NCI-H748 treated with DMSO at 0.1 percent for 48 hours (cell line): ENCODE results near the gene NEUROD6.

Source experiments
- DNase-seq: peaks from one replicate; lab custom pipeline; 2025; lab: John Stamatoyannopoulos, UW

NEUROD6 gene

GRCh38 chr7:31333291-31333690 is 7.2 kb downstream of the NEUROD6 start:
- no peak for DNase-seq

GRCh38 chr7:31327071-31327470 is 13.5 kb downstream of the NEUROD6 start:
- DNase-seq = no peak

GRCh38 chr7:31326416-31326815 is 14.1 kb downstream of the NEUROD6 start:
- no peak for DNase-seq

GRCh38 chr7:31323101-31323500 is 17.4 kb downstream of the NEUROD6 start:
- DNase-seq = no peak

DNA sequence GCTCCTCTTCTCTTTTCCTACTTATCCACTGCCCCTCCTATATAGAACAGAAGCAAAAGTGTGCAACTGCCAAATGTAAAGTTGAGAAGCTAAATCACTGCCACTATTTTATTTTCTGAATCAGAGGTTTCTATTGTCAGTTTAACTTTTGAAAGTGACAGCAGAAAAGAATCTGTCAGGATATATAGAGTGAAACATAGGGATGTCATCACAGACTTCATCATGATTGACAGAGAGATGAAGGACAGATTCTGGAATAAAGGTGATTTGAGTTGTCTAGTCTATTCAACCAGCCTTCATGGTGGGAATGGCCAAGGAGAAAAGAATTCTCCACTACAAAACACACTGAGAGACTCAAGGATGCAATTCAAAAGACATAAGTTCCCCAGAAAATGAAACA is 19.9 kb downstream of the NEUROD6 start:
- no peak for DNase-seq

GRCh38 chr7:31318313-31318712 is 22.2 kb downstream of the NEUROD6 start:
- no peak for DNase-seq

- DNase-seq = no peak
These were observed 23.6 kb downstream of the NEUROD6 start for GRCh38 chr7:31316876-31317275.

DNA sequence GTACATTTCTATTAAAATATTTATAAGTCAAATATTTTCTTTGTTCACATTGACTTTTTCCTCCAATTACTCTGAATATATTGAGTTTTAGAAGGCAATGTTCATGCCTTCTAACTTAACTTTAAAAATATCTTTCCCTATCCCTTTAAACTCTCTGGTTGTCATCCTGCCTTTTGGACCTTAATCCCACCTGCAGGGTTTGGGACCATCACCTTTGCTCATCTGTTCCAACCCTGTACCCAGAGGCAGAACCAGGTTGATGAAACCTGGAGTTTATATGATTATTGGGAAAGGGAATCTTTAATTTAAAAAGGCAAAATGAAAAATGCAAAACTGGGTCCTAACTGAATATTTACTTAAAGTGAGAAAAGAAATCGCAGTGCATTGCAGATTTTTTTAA is 24.8 kb downstream of the NEUROD6 start:
- DNase-seq = no peak

DNA sequence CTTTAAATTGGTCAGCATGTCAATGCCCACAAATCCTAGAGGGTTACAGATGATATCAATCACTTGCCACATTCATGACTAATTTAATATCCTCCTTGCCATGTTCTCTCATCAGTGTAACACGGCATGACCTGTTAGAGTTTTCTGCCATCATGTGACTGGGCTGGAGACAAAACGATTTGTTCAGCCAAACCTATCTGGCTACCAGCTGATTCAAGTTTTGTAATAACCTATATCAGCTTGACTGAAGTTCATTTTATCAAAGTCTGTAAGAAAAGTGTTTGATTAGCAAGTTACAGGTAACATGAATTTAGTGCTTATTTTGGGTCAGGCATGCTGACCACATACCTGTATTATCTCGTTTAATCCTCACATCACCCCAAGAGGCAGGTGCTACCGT is 25.7 kb downstream of the NEUROD6 start:
- no peak for DNase-seq

DNA sequence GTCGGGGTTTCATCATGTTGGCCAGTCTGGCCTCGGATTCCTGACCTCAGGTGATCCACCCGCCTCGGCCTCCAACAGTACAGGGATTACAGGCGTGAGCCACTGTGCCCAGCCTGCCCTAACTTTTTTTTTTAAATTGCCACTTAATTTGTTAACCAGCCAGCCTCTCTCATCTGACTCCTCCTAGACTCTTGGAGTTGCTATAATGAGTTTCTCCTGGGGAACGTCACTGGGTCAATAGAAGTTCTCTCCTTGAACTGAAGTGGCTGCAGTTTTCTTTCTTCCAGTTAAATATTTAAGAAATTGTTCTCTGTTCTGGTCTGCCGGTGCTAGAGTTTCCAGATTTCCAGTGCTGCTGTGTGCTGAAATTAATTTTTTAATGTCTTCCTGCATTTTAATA is 27.6 kb downstream of the NEUROD6 start:
- no peak for DNase-seq

- no peak for DNase-seq
These were observed 29.0 kb downstream of the NEUROD6 start for GRCh38 chr7:31311552-31311951.

- no peak for DNase-seq
These were observed 30.1 kb downstream of the NEUROD6 start for GRCh38 chr7:31310321-31310935.

DNA sequence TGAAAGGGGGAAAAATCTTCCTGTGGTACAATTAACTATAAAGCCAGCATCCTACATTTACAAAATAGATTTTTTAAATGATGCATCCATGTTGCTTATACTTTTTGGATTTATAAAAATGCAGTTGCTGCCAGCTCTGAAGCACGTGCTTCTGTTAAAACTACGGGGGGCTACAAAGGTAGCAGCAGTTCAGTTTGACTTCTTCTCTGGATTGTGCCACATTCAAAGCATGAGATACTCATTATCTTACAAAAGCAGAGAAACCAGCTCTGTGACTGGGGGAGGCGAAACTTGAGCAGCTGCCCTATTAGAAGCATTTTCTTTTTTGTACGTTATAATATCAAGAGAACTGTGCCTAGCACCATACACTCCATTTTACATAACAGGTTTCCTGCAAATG is 31.1 kb downstream of the NEUROD6 start:
- DNase-seq = no peak

DNA sequence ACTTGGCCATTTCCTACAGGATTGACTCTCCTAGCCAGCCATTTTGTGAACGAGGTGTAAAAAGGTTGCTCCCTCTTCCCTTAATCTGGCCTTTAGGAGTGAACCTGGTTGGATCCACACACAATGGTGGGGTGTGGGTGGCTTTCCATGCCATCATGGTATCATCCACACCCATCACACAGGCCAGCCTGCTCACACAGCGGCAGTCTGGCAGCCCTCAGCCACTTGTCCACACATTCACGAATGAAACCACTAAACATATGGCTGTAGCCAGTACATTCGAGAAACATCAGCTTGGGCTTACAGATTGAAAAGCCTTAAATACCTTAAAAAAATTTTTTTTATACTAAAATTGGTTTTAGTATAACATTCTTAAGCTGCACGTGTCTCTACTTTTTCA is 31.9 kb downstream of the NEUROD6 start:
- no peak for DNase-seq

DNA sequence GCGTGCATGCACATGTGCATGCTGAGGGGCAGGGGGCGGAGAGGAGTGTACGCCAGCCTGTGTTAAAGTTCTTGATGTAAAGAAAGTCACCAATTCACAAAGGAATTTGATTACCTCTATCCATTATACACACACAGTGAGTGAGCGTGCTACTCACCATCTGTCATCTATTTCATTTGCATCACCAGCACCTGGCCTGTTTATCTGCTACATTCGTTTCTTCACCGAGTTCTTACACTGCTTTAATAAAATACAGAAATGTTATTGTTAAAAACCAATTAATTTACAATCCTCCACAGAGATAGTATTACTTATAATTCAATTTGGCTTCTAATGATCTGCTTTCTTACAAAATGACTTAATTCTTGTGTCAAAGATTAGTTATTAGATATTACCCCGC is 32.6 kb downstream of the NEUROD6 start:
- peak; percentile 22 for DNase-seq

DNA sequence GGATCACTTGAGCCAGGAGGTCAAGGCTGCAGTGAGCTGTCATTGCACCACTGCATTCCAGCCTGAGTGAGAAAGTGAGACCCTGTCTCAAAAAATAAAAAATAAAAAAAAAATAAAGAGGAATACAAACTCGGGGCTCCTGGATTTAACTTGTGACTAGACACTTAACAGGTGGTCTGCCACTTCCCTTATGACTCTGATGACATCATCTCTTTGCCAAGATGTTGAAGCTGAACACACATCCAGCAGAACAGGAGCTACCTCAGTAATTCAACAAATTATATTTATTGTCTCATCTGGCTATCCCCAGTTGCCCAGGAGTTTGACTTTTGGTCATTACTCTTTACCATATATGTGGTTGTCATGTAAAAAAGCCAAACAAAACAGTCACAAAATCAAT is 35.3 kb downstream of the NEUROD6 start:
- DNase-seq = no peak

- DNase-seq = no peak
These were observed 36.1 kb downstream of the NEUROD6 start for GRCh38 chr7:31304446-31304845.

DNA sequence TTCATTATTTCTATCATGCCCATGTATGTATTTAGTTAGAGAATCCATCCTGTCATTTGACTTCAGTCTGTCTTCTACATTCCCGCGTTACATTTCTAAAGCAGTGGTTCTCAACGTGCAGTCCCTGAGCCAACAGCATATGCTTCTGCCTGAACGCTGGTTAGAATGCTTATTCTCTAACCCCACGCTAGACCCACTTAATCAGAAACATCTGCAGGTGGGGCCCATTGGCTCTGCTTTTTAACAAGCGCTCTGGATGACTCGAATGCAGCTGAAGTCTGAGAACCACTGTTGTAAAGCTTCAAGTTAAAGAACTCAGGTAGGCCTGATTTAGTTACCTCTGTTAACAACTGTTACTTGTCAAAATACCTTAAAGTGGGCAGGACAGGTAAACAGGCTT is 38.2 kb downstream of the NEUROD6 start:
- DNase-seq = no peak

GRCh38 chr7:31299336-31299735 is 41.2 kb downstream of the NEUROD6 start:
- DNase-seq = no peak

GRCh38 chr7:31290601-31291000 is 49.9 kb downstream of the NEUROD6 start:
- no peak for DNase-seq
